Measurements from ENCODE around the gene NOX1. TPM values are rescaled to one million over a fixed set of nuclear protein-coding genes. Genes with fewer than 3 reads are reported as not detected.
"Not testable (repeated sequence)": the region's sequence is repeated elsewhere in the genome, so short reads cannot be mapped to it uniquely, and the experiment has no call there.

The NOX1 gene
- total RNA-seq, 1 donor from 2014 or later, result not detected

DNA sequence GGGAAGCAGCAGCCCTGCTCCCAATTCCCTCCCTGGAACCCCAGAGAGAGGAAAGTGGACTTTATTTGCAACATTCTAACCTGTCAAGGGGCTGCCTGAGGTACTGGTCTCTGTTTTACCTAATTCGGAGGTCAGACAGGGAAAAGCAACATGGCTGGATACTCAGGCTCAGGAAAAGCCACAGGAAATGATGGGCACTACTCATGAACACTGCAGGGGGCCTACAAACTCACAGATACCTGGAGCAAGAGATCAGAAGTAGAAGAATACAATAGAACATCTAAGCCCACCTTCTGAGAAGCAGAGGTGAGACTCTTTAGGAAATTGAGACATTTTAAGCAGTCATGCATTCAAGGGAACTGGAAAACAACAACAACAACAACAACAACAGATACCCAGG lies 69.4 kb downstream of the NOX1 start:
- DNase-seq (ENCODE audit: low spot score), result no peak
- Mint-ChIP-seq H3K36me3 (ENCODE audit: low read depth) (peaks cover 1% of the 10 kb centered on the region), H3K9me3 (ENCODE audit: low read depth) (peaks cover 30% of the 10 kb centered on the region)

DNA sequence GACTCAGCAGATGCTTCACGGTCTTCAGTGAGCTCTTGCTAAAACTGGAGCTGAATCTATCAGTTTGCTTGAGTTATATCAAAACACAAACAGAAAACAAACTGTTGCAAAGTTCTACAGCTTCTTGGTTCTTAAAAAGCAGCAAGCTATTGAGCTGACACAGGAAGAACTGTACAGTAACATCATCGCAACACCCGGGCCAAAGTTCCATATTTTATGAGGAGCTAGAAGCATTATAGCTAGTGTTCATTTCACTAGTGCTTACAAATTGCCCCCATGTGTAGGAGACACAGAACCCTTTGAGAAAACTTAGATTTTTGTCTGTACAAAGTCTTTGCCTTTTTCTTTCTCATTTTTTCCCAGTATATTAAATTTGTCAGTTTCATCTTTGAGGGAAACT lies 71.3 kb downstream of the NOX1 start:
- H3K9me3 Mint-ChIP-seq (ENCODE audit: low read depth), result peaks cover 29% of the 10 kb centered on the region
- DNase-seq (ENCODE audit: low spot score), result no peak
- H3K4me3 Mint-ChIP-seq (ENCODE audit: unreplicated experiment), result no peak overlapping the region
- H3K27me3 Mint-ChIP-seq (ENCODE audit: low read depth), result peaks cover 17% of the 10 kb centered on the region
- no peaks in the 10 kb centered on the region for H3K4me1 Mint-ChIP-seq (ENCODE audit: low read depth)
- no peak overlapping the region for H3K27ac Mint-ChIP-seq (ENCODE audit: unreplicated experiment)
- TF ChIP-seq, protein P1, sequence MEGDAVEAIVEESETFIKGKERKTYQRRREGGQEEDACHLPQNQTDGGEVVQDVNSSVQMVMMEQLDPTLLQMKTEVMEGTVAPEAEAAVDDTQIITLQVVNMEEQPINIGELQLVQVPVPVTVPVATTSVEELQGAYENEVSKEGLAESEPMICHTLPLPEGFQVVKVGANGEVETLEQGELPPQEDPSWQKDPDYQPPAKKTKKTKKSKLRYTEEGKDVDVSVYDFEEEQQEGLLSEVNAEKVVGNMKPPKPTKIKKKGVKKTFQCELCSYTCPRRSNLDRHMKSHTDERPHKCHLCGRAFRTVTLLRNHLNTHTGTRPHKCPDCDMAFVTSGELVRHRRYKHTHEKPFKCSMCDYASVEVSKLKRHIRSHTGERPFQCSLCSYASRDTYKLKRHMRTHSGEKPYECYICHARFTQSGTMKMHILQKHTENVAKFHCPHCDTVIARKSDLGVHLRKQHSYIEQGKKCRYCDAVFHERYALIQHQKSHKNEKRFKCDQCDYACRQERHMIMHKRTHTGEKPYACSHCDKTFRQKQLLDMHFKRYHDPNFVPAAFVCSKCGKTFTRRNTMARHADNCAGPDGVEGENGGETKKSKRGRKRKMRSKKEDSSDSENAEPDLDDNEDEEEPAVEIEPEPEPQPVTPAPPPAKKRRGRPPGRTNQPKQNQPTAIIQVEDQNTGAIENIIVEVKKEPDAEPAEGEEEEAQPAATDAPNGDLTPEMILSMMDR (IDR thresholded peaks at IDR 0.05), result no peak
- H3K36me3 Mint-ChIP-seq (ENCODE audit: low read depth), result no peaks in the 10 kb centered on the region

More for the DNA sequence above, 69.4 kb downstream of the NOX1 start:
- TF ChIP-seq, protein P1 (IDR thresholded peaks at IDR 0.05), result no peak
- Mint-ChIP-seq H3K27ac (ENCODE audit: unreplicated experiment) (no peak overlapping the region), H3K27me3 (ENCODE audit: low read depth) (peaks cover 27% of the 10 kb centered on the region), H3K4me3 (ENCODE audit: unreplicated experiment) (no peak overlapping the region), H3K4me1 (ENCODE audit: low read depth) (no peaks in the 10 kb centered on the region)

DNA sequence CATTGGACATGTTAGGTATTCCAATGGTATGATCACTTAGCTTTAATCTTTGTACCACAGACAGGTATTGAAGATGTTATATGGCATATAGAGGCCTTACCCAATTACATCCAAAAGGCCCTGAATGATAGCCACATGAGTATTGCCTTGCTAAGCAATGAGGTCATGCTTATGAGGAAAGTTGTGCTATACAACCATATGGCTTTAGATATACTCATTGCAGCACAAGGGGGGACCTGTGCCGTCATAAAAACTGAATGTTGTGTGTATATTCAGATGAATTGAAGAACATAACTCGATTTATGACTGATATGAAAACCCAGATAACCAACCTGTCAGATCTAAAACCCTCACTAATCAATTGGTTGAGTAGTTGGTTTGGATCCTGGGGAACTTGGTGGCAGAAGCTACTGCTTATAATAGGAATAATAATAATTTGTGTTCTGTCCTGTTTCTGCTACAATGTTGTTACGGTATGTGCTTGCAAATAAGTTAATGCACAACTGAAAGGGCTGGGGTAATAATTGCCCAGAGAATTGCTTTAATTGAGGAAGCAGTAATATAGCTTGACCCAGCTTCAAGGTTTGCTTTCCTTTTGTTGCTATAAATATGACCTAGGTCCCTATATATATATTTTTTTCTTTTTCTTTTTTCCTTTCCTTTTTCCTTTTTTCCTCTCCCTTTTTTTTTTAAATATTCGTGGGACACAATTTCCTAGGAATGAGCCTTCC lies 75.5 kb downstream of the NOX1 start:
- no peaks in the 10 kb centered on the region for H3K36me3 Mint-ChIP-seq (ENCODE audit: low read depth)
- H3K9me3 Mint-ChIP-seq (ENCODE audit: low read depth), result peaks cover 7% of the 10 kb centered on the region
- no peak overlapping the region for H3K4me3 Mint-ChIP-seq (ENCODE audit: unreplicated experiment)
- no peak for DNase-seq (ENCODE audit: low spot score)
- no peaks in the 10 kb centered on the region for H3K4me1 Mint-ChIP-seq (ENCODE audit: low read depth)
- no peak overlapping the region for H3K27ac Mint-ChIP-seq (ENCODE audit: unreplicated experiment)
- TF ChIP-seq, protein P1 (IDR thresholded peaks at IDR 0.05), result no peak
- H3K27me3 Mint-ChIP-seq (ENCODE audit: low read depth), result peaks cover 3% of the 10 kb centered on the region

DNA sequence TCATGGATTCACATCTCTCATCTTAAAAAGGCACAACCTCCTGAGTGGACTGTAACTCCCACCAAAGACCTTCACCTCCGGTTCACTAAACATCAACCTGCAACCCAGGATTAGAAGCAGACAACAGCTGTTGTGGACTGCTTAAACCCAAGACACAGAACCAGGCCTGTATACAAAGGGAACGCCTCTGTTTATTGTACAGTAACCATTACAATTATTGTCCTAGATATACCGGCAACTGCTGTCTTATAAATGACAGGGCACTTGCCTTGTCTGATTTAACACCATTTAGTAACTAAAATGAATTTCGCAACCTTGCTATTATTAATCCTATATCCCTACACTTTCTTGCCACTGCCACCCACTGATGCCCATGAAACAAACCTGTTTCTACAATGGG lies 76.8 kb downstream of the NOX1 start:
- Mint-ChIP-seq H3K27ac (ENCODE audit: unreplicated experiment) (no peak overlapping the region), H3K4me3 (ENCODE audit: unreplicated experiment) (no peak overlapping the region), H3K4me1 (ENCODE audit: low read depth) (no peaks in the 10 kb centered on the region), H3K36me3 (ENCODE audit: low read depth) (no peaks in the 10 kb centered on the region), H3K27me3 (ENCODE audit: low read depth) (peaks cover under 1% of the 10 kb centered on the region), H3K9me3 (ENCODE audit: low read depth) (peaks cover 7% of the 10 kb centered on the region)
- TF ChIP-seq, protein P1 (IDR thresholded peaks at IDR 0.05), result no peak
- no peak for DNase-seq (ENCODE audit: low spot score)

DNA sequence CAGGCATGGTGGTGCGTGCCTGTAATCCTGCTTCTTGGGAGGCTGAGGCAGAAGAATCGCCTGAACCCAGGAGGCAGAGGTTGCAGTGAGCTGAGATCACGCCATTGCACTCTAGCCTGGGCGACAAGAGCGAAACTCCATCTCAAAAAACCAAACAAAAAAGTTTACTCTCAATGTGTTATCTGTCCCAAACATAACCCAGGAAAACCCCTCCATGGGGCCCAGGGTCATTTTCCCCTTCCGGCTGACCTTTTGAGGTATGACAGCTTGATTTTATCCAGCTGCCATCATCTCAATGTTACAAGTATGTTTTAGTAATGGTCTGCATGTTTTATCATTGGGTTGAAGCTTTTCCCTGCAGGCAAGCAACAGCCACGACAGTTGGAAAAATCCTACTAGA lies 77.8 kb downstream of the NOX1 start:
- H3K27me3 Mint-ChIP-seq (ENCODE audit: low read depth); H3K9me3 Mint-ChIP-seq (ENCODE audit: low read depth); H3K27ac Mint-ChIP-seq (ENCODE audit: unreplicated experiment); H3K4me3 Mint-ChIP-seq (ENCODE audit: unreplicated experiment); DNase-seq (ENCODE audit: low spot score); H3K4me1 Mint-ChIP-seq (ENCODE audit: low read depth); H3K36me3 Mint-ChIP-seq (ENCODE audit: low read depth): not testable (repeated sequence)

Other genes starting within 250 kb of the NOX1 start
- 17.8 to 23.0 TPM (median 18.6 TPM) in 3 replicates for gene TSPAN6, start 237.6 kb downstream of the NOX1 start, total RNA-seq
- gene SRPX2, start 230.2 kb downstream of the NOX1 start, total RNA-seq, result 10.0 to 21.1 TPM (median 10.8 TPM) in 3 replicates
- gene SYTL4, start 142.2 kb downstream of the NOX1 start, total RNA-seq, result 5.3 to 10.8 TPM (median 5.9 TPM) in 3 replicates
- 11.5 to 13.5 TPM (median 11.8 TPM) in 3 replicates for gene CSTF2, start 54.0 kb downstream of the NOX1 start, total RNA-seq
- gene XKRX, start 54.6 kb upstream of the NOX1 start, total RNA-seq, result 0.15 TPM in 1 of 3 replicates, not detected in the others
- gene ARL13A, start 95.3 kb upstream of the NOX1 start, total RNA-seq, result not detected in 3 replicates
- 9.5 to 13.1 TPM (median 9.9 TPM) in 3 replicates for gene TRMT2B, start 177.8 kb upstream of the NOX1 start, total RNA-seq
- gene TMEM35A, start 204.5 kb upstream of the NOX1 start, total RNA-seq, result 0.62 to 0.92 TPM (median 0.85 TPM) in 3 replicates
- 4.6 to 5.7 TPM (median 5.6 TPM) in 3 replicates for gene CENPI, start 223.8 kb upstream of the NOX1 start, total RNA-seq

Measured in chondrocyte (in vitro differentiated cells).